Measurements from ENCODE around the gene GSG1L.

Gene GSG1L

DNA sequence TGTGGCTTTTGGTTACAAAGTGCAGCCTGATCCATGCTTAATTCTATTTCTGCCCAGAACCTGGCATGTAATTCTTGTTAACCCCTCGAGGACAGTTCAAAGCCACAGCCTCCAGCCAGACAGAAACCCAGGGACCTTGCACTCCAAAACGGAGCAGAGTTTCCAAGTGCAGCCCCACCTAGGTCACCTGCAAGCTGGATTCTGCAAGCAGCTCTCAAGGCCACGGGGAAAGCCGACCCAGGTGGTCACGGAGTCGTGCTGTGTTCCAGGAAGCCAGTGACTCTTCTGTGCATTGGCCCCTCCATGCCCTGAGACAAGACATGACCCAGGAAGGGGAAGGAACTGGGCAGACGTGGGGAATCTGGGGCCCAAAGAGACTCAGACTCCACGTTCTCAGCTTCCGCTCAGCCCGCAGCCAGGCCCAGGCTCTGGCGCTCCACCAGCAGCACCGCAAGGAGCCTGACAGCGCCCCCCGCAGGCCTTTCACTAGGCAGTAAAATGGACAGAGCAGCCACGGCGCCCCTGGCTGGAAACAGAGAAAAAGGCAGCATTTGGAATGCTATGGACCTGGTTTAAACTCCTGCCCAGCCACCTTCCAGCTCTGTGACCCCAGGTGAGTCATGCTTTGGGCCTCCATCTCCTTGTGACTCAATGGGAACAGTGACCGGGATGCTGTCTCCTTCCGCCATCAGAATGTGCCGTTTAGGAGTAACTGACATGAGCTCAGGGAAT, 27.3 kb upstream of the GSG1L start:
- DNase-seq: no peak

DNA sequence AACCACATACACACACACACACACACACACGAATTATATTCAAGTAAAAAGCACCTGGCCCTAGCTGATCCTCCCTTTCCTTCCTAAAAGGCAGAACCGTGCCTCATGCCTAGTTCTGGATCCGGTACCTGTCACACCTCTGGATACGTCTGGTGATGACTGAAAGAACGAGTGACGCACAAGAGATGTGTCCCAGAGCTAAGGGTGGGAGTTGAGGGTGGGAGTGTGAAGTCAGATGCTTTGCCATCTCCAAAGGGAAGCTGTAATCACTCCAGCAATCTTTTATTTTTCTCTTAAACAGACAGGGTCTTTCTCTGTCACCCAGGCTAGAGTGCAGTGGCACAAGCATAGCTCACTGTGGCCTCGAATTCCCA, 26.5 kb upstream of the GSG1L start:
- no peak for DNase-seq

DNA sequence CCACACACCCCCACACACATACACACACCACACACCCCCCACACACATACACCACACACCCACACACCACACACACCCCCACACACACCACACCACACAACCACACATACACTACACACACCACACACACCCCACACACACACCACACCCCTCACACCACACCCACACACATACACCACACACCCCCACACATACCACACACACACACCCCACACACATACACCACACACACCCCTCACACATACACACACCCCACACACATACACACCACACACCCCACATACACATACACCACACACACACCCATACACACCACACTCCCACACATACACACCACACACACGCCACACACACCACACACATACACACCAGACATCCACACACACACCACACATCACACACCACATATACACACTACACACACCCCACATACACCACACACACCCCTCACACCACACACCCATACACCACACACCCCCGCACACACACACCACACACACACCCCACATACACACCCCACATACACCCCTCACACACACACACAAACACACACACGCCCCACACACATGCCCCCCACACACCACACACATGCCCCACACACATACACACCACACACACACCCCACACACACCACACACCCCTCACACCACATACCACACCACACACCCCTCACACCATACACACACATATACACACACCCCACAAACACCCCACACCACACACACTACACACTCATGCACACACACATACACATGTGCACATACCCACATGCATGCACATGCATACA, 25.9 kb upstream of the GSG1L start:
- DNase-seq: no peak

DNA sequence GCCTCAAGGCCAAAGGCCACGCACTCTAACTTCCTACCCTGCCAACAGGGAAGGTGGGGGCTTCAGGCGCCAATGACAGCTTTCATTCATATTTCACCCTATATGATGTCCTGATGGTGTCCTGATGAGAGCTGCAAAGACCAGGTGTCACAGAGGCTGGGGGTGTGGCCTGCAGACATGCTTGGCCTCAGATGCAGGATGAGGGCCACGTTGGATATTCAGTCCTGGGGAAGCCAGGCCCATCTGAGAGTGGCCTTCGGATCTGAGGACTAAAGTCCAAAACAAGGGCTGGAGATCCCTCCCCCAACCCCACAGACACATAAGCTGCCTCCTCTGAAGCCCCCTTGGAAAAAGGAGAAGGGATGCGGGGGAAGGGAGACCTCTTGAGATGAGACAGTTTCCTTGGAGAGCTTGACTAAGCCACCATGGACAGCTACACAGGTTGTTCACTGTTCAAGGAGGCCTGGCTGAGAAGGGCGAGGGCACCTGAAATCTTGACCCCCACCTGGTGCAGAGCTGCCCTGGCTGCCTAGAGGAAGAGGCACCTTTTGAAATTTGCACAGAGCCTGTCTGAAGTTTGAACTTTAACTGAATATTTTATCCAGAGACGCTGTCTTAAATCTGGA, 24.3 kb upstream of the GSG1L start:
- DNase-seq: no peak

DNA sequence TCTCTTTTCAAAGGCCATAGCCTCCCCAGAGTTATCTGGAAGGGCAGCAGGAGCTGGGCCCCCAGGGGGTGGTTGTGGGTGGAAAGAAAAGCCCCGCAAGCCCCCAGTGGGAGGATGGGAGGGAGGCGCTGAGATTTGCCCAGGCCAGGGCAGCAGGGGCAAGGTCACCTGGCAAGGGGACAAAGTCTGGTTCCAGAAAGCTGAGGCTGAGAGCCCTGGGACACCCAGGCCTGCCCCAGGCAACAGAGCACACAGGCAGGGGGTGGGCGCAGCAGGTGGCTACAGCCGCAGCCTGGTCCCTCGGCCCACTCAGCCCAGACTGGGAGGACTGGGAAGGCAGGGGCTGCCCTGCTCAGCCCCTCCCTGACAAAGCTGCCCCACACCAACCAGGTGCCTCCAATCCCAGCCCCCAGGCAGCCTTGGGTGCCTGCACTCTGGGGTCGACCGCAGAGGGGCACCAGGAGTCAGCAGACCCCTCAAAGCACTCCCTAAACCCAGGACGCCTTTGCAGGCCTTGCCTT, 23.7 kb upstream of the GSG1L start:
- DNase-seq: no peak

DNA sequence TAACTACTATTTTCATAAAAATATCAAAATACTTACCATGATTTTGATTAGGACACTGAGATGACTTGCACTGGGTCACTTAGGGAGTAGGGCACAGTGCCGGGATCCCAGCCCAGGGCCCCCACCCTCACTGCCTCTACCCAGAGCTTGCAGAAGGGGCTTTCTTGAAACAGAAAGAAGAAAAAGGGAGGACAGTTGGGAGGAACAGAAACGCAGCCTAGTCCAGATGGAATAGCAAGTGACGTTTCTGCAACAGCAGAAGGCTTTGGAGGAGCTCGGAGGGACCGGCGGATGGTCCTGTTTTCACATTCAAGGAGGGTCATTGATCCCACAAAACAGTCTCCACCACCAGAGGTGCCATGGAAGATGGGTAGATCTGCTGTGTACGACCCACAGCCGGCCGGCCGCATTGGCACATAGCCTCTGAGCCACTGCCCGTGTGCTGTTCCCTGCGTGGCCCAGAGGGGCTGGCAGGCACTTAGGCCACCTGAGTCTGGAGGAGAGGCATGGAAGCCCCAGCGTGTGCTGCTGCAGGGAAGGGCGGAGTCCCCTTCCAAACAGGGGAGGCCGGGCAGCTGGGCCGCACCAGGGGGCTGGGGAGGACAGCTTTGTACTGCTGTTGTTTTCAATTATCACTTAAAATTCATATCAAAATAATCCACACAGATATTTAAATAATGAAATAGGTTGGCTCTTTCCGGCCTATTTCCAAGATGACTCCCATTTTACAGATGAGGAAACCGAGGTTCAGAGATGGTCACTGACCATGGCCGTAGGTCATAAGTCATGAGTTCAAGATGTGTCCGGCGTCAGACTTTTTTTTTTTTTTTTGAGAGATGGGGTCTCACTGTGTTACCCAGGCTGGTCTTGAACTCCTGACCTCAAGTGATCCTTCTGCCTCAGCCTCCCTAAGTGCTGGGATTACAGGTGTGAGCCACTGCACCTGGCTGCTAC, 22.9 kb upstream of the GSG1L start:
- DNase-seq: no peak

DNA sequence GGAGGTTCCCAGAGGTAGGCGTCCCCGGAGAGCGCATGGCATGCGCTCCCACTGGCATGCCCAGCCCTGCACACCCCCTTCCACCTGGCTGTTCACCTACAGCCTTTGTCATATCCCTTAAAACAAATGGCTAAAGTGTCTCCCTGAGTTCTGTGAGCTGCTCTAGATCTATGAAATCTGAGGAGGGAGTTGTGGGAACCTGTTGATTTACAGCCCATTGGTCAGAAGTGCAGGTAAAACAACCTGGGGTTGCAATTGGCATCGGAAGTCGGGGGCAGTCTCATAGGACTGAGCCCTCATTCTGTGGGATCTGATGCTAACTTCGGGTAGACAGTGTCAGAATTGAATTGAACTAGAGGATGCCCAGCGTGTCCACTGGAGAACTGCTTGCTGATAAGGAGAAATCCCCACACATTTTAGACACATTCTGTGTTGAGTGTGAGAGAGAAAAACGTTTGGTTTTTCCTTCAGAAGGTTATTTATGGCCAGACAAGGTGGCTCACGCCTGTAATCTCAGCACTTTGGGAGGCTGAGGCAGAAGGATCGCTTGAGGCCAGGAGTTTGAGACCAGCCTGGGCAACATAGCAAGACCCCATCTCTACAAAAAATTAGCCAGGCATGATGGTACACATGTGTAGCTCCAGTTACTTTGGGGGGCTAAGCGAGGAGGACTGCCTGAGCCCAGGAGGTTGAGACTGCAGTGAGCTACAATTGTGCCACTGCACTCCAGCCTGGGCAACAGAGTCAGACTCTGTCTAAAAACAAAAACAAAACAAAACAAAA, 22.1 kb upstream of the GSG1L start:
- DNase-seq: no peak

DNA sequence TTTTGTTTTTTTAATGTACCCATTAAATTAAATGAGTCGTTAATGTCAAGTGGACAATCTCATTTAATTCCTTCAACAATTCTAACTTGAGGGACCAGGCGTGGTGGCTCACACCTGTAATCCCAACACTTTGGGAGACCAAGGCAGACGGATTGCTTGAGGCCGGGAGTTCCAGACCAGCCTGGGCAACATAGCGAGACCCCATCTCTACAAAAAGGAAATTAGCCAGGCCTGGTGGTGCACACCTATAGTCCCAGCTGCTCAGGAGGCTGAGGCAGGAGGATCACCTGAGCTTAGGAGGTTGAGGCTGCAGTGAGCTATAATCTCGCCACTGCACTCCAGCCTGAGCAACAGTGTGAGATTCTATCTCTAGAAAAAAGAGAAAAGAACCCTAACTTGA, 20.7 kb upstream of the GSG1L start:
- DNase-seq: no peak

DNA sequence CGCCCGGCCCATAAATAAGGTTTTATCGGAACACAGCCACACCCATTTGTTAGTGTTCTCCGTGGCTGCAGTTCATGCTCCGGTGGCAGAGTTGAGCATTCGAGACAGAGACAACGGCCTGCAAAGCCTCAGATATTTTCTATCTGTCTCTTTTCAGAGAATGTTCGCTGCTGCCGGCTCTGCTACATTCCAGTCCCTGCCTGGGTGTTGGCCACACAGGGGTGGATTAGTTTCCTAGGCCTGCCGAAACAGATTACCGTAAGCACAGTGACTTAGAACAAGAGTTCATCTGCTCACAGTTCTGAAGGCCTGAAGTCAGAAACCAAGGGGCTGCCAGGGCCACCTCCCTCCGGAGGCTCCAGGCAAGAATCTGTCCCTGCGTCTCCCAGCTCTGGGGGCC, 19.1 kb upstream of the GSG1L start:
- DNase-seq: no peak

DNA sequence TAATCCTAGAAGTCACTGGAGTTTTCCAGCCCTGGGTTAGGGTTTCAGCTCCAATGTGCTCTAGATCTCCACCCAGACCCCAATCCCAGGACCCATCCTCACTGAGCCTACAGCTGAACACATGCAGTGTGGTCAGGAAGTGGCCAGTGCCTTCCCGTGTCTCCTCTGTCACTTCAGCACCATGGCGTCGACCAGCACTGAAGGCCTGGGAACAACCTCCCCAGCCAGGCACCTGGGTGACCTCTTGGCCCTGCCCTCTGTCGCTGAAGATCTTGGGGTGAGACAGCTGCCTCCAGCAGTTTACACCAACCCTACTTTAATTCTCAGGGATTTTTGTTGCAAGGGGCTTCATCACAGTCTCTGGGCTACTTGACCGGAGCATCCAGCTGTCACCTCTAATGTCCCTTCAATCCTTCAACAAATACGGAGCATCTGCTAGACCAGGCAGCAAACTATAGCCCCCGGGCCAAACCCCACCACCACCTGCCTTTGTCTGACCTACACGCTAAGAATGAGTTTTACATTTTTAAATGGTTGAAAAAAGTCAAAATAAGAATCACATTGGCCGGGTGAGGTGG, 18.0 kb upstream of the GSG1L start:
- no peak for DNase-seq

DNA sequence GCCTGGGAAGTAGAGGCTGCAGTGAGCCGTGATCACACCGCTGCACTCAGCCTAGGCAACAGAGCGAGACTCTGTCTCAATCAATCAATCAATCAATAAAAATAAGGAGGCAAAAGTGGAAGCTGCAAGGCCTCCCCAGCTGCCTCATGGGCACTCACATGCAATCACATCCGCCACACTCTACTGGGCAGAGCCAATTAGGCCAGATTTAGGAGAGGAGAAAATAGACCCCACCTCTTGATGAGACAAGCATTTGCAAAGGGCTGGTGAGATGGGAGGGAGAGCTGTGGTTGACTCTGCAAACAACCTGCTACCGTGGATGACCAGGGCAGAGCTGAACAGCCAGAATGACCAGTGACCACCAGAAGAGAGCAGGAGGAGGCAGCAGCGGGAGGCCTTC, 14.7 kb upstream of the GSG1L start:
- DNase-seq: no peak

DNA sequence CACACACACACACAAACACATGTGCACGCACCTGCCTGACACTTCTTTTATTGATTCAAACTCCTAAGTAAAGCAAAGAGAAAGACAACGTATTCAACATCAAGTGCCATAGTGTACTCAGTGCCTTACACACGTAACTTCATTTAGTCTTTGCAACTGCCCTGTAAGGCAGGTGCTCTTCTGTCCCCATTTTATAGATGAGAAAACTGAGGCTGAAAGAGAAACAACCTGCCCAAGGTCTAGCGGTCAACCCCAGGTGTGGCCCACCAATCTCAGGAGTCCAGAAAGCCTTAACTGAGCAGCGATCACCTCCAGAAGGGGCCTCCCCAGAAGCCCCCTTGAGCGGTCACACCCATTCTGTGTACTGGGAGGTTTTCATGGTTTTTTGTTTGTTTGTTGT, 10.3 kb upstream of the GSG1L start:
- DNase-seq: no peak

DNA sequence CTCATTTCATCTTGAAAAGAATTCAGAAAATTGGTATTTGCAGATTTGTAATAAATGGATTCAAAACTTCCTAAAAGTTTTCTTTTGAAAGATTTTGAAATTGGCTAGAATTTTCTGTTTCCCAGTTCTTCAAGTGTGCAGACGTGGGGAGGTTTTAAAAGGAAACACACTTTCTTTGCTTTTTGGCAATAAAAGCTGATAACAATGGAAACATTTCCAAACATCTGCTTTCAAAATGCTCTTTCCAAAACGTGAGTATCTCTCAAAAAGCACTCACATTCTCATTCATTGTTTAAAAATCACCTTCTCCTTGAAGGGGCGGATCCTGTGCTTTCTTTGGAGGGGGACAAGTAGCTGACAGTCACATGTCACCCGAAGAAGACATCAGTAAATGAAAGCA, 8.6 kb upstream of the GSG1L start:
- DNase-seq: no peak

DNA sequence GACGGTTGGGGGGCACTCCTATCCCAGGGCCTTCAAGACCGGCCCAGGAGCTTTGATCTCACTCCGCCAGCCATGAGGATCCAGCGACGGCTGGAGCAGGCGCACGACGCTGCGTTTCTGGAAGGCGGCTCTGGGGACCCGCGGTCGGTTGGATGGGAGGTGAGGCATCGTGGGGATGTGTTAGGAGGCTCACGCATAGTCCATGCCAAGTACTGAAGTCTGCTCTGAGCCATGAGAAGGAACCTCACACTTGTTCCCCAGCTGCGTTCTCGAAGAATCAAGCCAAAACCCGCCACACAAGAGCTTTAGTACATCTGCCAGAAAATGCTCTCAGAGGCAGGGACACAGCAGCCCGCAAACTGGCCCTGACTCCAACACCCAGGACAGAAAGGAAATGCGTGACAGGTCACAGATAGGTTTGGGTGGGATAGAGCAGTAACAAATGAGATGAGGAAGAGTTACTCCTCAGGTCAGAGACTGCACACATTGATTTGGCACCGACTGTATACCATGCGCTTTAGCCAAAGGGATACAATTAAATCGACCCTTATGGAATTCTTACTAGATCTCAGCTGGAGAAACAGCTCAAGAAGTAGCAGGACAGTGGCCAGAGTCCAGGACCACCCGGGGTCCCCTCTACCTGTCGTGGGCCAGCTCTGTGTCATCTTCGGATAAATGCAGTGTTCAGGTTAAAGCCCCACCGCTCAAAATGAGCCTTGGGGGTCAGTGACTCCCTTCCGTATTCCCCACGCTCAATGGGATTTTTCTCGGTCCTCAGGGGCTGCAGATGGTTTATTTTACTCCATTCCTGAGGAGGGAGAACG, 6.7 kb upstream of the GSG1L start:
- no peak for DNase-seq

DNA sequence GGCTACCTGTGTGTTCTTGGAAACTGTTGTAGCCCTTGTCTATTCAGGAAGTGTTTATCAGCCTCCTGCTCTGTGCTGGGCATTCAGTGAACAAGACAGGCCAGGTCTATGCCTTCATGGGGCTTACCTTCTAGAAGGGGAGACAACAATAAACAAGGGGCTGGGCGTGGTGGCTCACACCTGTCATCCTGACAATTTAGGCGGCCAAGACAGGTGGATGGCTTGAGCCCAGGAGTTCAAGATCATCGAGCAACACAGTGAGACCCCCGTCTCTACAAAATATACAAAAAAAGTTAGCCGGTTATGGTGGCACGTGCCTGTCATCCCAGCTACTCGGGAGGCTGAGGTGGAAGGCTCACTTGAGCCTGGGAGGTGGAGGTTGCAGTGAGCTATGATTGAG, 5.5 kb upstream of the GSG1L start:
- DNase-seq: no peak

DNA sequence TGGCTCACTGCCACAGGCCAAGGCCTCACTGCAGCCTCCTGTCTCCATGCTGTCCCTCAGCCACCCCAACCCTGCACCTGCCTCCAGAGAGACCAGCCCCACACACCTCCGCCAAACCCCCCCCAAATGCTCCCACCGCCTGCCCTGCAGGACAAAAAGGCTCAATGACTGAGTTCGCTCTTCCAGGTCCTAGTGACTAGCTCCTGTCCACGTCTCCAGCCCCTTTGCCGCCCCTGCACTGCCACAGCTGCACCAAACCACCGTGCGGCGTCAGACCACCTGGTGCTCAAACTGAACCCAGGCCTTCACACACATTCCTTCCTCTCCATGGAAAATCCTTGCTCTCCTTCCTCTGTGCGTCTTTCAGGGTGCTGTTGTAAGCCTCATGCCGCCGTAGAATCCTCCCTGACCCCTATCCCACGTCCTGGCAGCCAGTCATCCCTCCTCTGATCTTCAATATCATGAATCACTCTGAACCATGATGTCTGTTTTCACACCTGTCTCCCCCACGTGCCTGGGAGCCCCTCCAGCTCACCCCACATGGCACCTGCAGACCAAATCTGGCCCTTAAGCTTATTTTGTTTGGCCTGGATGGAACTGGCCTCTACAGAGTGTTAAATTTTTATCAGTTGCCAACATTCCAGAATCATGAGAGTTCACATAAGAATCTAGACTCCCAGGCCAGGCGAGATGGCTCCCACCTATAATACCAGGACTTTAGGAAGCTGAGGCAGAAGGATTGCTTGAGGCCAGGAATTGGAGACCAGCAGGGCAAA, 4.3 kb upstream of the GSG1L start:
- DNase-seq: no peak

DNA sequence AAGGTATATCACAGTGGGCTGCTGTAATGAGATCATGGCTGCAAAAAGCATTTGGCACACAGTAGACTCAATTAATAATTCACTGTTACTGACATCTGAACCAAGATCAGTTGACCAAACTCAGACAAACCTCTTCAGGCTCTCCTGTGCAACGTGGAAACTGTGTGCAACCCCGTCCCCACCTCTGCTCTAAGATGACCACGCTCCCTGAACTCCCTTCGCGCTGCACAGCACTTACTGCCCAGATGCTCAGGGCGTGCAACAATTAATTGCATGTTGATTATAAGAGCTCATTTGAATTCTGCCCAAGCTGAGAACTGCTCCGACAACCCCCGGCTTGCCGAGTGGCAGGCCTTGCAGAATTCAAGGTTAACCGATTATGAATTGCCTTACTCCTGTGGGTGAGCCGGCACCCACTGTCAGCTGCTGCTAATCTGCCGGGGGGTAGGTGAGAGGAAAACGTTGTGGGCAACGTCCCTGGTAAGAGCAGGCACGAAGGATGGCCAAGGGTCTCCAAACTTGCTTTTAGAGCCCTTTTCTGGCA, 1.3 kb upstream of the GSG1L start:
- no peak for DNase-seq

DNA sequence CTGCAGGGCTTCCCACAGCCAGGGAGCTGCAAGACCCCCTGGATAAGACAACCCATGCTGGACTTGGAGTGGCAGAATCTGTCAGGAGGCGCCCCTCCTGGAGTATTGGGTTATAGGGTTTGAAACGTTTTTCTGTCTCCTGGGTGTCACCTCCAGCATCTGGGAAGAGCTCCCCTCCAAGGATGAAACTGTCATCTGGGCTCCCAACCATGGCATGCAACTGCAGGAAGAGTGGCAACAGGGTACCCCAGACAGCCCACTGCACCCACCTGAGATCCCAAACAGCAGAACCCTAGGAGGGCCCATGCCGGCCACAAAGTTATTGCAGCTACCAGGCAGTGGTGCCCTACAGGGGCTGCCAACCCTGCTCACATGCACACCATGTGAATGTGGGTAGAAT, 636 bp upstream of the GSG1L start:
- no peak for DNase-seq

DNA sequence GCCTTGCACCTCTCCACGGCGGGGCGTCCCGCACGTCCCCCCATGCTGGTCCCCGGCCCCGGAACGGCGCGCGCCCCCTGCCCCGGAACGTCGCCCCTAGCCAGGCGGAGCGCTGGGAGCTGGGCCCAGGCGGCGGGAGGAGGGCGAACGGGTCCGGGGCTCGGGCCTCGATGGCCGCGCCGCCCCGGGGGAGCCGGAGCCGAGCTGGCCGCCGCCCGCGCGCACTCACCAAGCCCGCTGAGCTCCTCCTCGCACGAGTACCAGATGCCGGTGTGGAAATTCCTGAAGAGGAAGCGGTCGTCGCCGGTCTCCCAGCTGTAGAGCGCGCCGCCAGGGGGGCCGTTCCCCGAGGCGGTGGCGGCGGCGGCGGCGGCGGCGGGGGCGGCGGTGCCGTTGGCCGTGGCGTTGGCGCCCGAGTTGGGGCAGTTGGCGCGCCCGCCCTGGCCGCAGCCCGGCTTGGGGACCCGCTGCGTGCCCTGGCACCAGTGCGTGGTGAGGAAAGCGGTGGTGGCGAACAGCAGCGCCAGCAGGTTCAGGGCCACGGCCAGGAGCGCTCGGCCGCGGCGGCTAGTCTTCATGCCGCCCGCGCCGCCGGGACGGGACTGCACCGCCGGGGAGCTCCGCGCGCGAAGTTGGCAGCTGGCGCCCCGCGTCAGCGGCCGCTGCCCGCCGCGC, 530 bp downstream of the GSG1L start:
- no peak for DNase-seq

All from GF-D8 (cell line).